ENCODE data around the gene ZBTB44. TPM values are rescaled to one million over a fixed set of nuclear protein-coding genes. Genes with fewer than 3 reads are reported as not detected.

ZBTB44 gene
- total and polyA plus RNA-seq, 7 experiments from 2014 or later: 5.9 to 83.4 (median 48.2) TPM

DNA sequence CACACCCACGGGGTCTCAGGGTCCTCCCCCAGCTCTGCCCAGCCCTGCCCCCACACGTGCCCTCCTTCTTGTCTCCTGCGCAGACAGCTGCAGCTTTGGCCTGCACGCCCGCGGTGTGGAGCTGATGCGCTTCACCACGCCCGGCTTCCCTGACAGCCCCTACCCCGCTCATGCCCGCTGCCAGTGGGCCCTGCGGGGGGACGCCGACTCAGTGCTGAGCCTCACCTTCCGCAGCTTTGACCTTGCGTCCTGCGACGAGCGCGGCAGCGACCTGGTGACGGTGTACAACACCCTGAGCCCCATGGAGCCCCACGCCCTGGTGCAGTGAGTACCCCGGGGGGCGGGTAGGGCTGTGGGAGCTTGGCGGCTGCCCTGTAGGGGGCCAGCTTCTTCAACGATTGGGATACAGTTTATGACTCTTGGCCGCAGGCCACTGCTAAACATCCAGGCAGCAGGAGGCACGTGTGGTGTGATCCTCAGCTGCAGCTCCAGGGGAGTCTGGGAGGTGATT lies 124.3 kb downstream of the ZBTB44 start:
- H3K9me3 ChIP-seq (ENCODE audit: control insufficient read depth in 2 of 3, low read length in 3 of 3): no peaks in the 10 kb centered on the region
- H3K9me3 Mint-ChIP-seq: no peaks in the 10 kb centered on the region
- no peak overlapping the region for H3K27ac ChIP-seq (ENCODE audit: low read depth, low read length)
- H3K4me3 Mint-ChIP-seq: no peak overlapping the region
- intact Hi-C loops (cut with micrococcal nuclease): no loop called here
- no peaks in the 10 kb centered on the region for H3K4me1 Mint-ChIP-seq
- no peaks in the 10 kb centered on the region for H3K4me1 ChIP-seq (ENCODE audit: control insufficient read depth in 2 of 2, insufficient read depth in 2 of 2, low read length in 2 of 2)
- ChIA-PET POLR2A (no interaction called here), CTCF (no interaction called here)
- no peak overlapping the region for H3K27ac Mint-ChIP-seq
- DNase-seq (no peak), ATAC-seq (no peak)
- no peak overlapping the region for H3K4me3 ChIP-seq (ENCODE audit: low read length)
- H3K36me3 ChIP-seq (ENCODE audit: control insufficient read depth in 2 of 3, insufficient read depth in 3 of 3, low read length in 3 of 3): no peaks in the 10 kb centered on the region
- no peaks in the 10 kb centered on the region for H3K27me3 Mint-ChIP-seq
- H3K36me3 Mint-ChIP-seq: no peaks in the 10 kb centered on the region
- H3K27me3 ChIP-seq (ENCODE audit: control insufficient read depth in 2 of 2, insufficient read depth in 2 of 2, low read length in 2 of 2): no peaks in the 10 kb centered on the region

DNA sequence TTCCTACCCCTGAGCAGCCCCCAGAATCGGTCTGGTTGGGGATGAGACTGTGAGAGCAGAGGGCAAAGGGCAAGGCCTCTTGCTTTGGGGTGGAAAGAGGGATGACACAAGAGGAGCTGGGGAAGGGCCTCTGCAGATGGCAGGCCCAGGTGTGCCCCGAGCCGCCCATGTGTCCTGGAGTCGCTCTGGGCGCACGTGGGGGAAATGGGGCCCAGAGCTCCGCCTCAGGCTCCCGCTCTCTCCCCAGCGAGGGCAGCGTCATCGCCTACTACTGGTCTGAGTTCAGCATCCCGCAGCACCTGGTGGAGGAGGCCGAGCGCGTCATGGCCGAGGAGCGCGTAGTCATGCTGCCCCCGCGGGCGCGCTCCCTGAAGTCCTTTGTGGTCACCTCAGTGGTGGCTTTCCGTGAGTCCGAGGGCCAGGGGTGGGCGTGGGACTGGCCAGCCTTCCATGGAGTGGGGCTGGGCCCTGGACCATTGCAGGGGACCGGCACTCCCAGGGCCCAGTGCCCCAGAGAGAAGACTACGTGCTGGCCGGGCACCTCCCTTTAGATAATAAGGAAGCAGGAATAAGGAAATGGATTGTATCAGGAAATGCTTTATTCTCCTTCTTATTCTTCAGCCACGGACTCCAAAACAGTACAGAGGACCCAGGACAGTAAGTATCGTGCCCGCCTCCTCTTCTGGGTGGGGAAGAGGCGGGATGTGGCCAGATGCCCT lies 125.1 kb downstream of the ZBTB44 start:
- DNase-seq: no peak
- ChIA-PET POLR2A (no interaction called here), CTCF (no interaction called here)
- H3K27ac ChIP-seq (ENCODE audit: low read depth, low read length): no peak overlapping the region
- H3K9me3 Mint-ChIP-seq: no peaks in the 10 kb centered on the region
- no peaks in the 10 kb centered on the region for H3K27me3 ChIP-seq (ENCODE audit: control insufficient read depth in 2 of 2, insufficient read depth in 2 of 2, low read length in 2 of 2)
- no peaks in the 10 kb centered on the region for H3K4me1 Mint-ChIP-seq
- ATAC-seq: no peak
- no peaks in the 10 kb centered on the region for H3K4me1 ChIP-seq (ENCODE audit: control insufficient read depth in 2 of 2, insufficient read depth in 2 of 2, low read length in 2 of 2)
- no peaks in the 10 kb centered on the region for H3K9me3 ChIP-seq (ENCODE audit: control insufficient read depth in 2 of 3, low read length in 3 of 3)
- H3K27me3 Mint-ChIP-seq: peaks cover 0 to under 1% (median 0%) of the 10 kb centered on the region in 5 donors
- H3K27ac Mint-ChIP-seq: no peak overlapping the region
- H3K4me3 ChIP-seq (ENCODE audit: low read length): no peak overlapping the region
- no peaks in the 10 kb centered on the region for H3K36me3 ChIP-seq (ENCODE audit: control insufficient read depth in 2 of 3, insufficient read depth in 3 of 3, low read length in 3 of 3)
- intact Hi-C loops (cut with micrococcal nuclease): no loop called here
- H3K36me3 Mint-ChIP-seq: no peaks in the 10 kb centered on the region
- no peak overlapping the region for H3K4me3 Mint-ChIP-seq

DNA sequence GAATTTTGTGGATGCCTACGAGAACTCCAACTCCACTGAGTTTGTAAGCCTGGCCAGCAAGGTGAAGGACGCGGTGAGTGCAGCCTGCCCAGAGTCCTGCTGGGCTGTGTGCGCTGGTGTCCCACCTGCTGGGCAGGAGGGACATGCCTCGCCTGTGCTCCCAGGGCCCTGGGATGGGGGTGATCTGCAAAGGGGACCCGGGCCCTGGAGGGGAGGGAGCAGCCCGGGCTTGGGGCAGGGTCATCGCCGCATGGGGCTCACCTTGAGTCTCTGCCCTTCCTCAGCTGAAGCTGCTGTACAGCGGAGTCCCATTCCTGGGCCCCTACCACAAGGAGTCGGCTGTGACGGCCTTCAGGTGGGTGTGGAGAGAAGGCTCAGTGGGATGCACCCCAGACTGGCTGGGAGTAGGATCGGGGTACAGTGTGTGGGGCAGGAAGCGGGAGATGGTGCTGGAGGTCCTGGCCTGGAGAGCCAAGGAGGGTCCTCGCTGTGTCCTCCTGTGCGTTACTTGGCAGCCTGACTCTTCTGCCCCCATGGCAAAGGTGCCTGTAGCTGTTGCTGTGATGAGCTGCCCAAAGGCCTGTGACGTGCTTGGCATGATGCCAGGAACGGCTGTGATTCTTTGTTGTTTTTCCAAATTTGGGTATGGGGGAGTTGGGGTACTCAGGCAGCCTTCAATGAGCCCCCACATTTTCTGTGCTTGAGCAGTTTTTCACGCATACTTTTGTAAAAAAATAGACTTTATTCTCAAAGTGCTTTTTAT lies 126.0 kb downstream of the ZBTB44 start:
- ChIA-PET POLR2A (no interaction called here), CTCF (no interaction called here)
- peak; percentile 16 for ATAC-seq
- Histone ChIP-seq H3K27me3 (ENCODE audit: control insufficient read depth in 2 of 2, insufficient read depth in 2 of 2, low read length in 2 of 2) (no peaks in the 10 kb centered on the region), H3K27ac (ENCODE audit: low read depth, low read length) (no peak overlapping the region), H3K4me3 (ENCODE audit: low read length) (no peak overlapping the region), H3K4me1 (ENCODE audit: control insufficient read depth in 2 of 2, insufficient read depth in 2 of 2, low read length in 2 of 2) (no peaks in the 10 kb centered on the region), H3K9me3 (ENCODE audit: control insufficient read depth in 2 of 3, low read length in 3 of 3) (no peaks in the 10 kb centered on the region), H3K36me3 (ENCODE audit: control insufficient read depth in 2 of 3, insufficient read depth in 3 of 3, low read length in 3 of 3) (no peaks in the 10 kb centered on the region)
- intact Hi-C loops (cut with micrococcal nuclease): no loop called here
- no peak for DNase-seq
- Mint-ChIP-seq H3K36me3 (no peaks in the 10 kb centered on the region), H3K9me3 (no peaks in the 10 kb centered on the region), H3K4me3 (no peak overlapping the region), H3K27me3 (peaks cover 0 to 4% (median 0%) of the 10 kb centered on the region in 5 donors), H3K4me1 (no peaks in the 10 kb centered on the region), H3K27ac (no peak overlapping the region)

DNA sequence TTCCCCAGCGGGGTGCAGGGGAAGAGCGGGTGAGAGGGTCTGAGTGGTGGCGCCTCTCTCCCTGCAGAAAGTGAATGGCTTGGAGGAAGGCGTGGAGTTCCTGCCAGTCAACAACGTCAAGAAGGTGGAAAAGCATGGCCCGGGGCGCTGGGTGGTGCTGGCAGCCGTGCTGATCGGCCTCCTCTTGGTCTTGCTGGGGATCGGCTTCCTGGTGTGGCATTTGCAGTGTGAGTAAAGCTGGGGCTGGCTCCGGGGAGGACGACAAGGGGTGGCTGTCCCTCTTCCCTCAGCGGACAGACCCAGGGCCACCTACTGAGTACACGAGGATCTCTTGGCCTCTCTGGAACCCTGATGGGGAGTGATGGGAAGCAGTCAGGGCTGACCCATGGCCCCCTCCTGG lies 126.7 kb downstream of the ZBTB44 start:
- intact Hi-C loops (cut with micrococcal nuclease): no loop called here
- Histone ChIP-seq H3K9me3 (ENCODE audit: control insufficient read depth in 2 of 3, low read length in 3 of 3) (no peaks in the 10 kb centered on the region), H3K4me1 (ENCODE audit: control insufficient read depth in 2 of 2, insufficient read depth in 2 of 2, low read length in 2 of 2) (no peaks in the 10 kb centered on the region), H3K27me3 (ENCODE audit: control insufficient read depth in 2 of 2, insufficient read depth in 2 of 2, low read length in 2 of 2) (no peaks in the 10 kb centered on the region), H3K4me3 (ENCODE audit: low read length) (no peak overlapping the region), H3K36me3 (ENCODE audit: control insufficient read depth in 2 of 3, insufficient read depth in 3 of 3, low read length in 3 of 3) (no peaks in the 10 kb centered on the region), H3K27ac (ENCODE audit: low read depth, low read length) (no peak overlapping the region)
- Mint-ChIP-seq H3K36me3 (no peaks in the 10 kb centered on the region), H3K27ac (no peak overlapping the region), H3K27me3 (peaks cover 0 to 6% (median 0%) of the 10 kb centered on the region in 5 donors), H3K4me3 (no peak overlapping the region), H3K9me3 (no peaks in the 10 kb centered on the region), H3K4me1 (no peaks in the 10 kb centered on the region)
- DNase-seq (no peak), ATAC-seq (peak; percentile 12)
- POLR2A ChIA-PET: no interaction called here
- CTCF ChIA-PET: no interaction called here

DNA sequence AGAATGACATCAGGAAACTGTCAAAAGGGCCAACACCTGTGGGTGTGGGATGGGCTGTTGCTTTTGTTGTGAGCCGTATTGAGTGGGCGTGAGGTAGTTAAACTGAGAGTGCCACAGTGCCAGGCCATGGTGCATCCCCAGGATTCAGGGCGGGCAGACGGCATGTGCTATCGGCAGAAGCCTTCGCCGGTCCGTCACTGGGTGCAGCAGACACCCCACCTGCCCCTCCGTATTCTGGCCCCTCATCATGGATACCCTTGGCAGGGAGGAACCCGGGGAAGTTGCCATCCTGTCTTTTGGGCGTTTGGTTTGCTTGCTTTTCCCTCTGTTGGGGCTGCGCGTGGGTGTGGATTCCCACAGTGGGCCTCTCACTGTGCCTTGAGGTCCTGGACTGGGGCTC lies 127.6 kb downstream of the ZBTB44 start:
- ATAC-seq: no peak
- Mint-ChIP-seq H3K27me3 (peaks cover 0 to 6% (median 0%) of the 10 kb centered on the region in 5 donors), H3K27ac (no peak overlapping the region), H3K36me3 (no peaks in the 10 kb centered on the region), H3K4me1 (no peaks in the 10 kb centered on the region), H3K4me3 (no peak overlapping the region), H3K9me3 (no peaks in the 10 kb centered on the region)
- intact Hi-C loops (cut with micrococcal nuclease): no loop called here
- H3K36me3 ChIP-seq (ENCODE audit: control insufficient read depth in 2 of 3, insufficient read depth in 3 of 3, low read length in 3 of 3): no peaks in the 10 kb centered on the region
- ChIA-PET POLR2A (no interaction called here), CTCF (no interaction called here)
- no peak overlapping the region for H3K4me3 ChIP-seq (ENCODE audit: low read length)
- no peak overlapping the region for H3K27ac ChIP-seq (ENCODE audit: low read depth, low read length)
- DNase-seq: no peak
- H3K4me1 ChIP-seq (ENCODE audit: control insufficient read depth in 2 of 2, insufficient read depth in 2 of 2, low read length in 2 of 2): no peaks in the 10 kb centered on the region
- no peaks in the 10 kb centered on the region for H3K9me3 ChIP-seq (ENCODE audit: control insufficient read depth in 2 of 3, low read length in 3 of 3)
- H3K27me3 ChIP-seq (ENCODE audit: control insufficient read depth in 2 of 2, insufficient read depth in 2 of 2, low read length in 2 of 2): no peaks in the 10 kb centered on the region

DNA sequence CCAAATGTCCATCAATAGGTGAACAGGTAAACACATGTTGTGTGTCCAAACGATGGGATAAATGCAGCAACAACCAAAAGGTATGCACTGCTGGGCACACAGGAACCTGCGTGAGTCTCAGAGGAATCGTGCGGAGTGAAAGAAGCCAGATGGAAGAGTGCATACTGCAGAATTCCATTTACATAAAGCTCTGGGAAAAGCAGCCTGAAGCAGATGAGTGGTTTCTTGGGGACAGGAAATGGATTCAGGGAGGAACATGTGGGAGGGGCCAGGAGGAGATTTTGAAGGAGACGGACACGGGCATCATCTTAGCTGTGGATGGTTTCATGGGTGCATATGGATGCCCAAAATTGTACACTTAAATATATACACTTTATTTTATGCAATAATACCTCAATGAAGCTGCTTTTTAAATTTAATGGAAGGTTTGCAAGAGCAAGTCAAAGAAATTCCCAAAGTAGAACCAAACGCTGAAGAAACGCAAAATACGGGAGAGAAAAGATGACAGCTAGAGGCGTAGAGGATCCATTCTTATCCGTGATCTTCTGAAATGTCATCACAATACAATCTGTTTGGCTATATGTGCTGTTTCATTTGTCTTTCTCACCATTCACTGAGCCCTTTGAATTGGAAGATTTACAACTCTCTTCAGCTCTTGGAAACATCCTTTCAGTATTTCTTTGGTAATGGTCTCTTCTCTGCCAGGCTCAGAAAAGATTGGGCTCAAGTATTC lies 130.7 kb downstream of the ZBTB44 start:
- intact Hi-C loops (cut with micrococcal nuclease): no loop called here
- no peaks in the 10 kb centered on the region for H3K4me1 ChIP-seq (ENCODE audit: control insufficient read depth in 2 of 2, insufficient read depth in 2 of 2, low read length in 2 of 2)
- POLR2A ChIA-PET: no interaction called here
- H3K36me3 ChIP-seq (ENCODE audit: control insufficient read depth in 2 of 3, insufficient read depth in 3 of 3, low read length in 3 of 3): no peaks in the 10 kb centered on the region
- Mint-ChIP-seq H3K36me3 (no peaks in the 10 kb centered on the region), H3K4me3 (no peak overlapping the region), H3K27ac (no peak overlapping the region), H3K4me1 (peaks cover 0 to 2% (median 0%) of the 10 kb centered on the region in 7 donors), H3K9me3 (no peaks in the 10 kb centered on the region), H3K27me3 (peaks cover 0 to 15% (median 6%) of the 10 kb centered on the region in 5 donors)
- no peak overlapping the region for H3K4me3 ChIP-seq (ENCODE audit: low read length)
- ATAC-seq (no peak), DNase-seq (no peak)
- H3K27ac ChIP-seq (ENCODE audit: low read depth, low read length): no peak overlapping the region
- H3K27me3 ChIP-seq (ENCODE audit: control insufficient read depth in 2 of 2, insufficient read depth in 2 of 2, low read length in 2 of 2): no peaks in the 10 kb centered on the region
- CTCF ChIA-PET: no interaction called here
- H3K9me3 ChIP-seq (ENCODE audit: control insufficient read depth in 2 of 3, low read length in 3 of 3): no peaks in the 10 kb centered on the region
